WTC11 (cell line): ENCODE measurements around the gene UPK3A. TPM values are rescaled to one million over a fixed set of nuclear protein-coding genes. Genes with fewer than 3 reads are reported as not detected.

Experiments used
- ATAC-seq: fragments of 200-7000 bp; cut with Tn5 transposase; 2 replicates; pipeline ENCODE4 v1.10.0; 2021; ENCODE audit warnings: mild to moderate bottlenecking, moderate library complexity
- CTCF ChIA-PET: fragments of 300-600 bp; sonication (Branson Sonifier 250); formaldehyde crosslinking; loops from one replicate; lab custom pipeline; 2021; ENCODE audit warnings: antibody characterized with exemption; lab: Charles Lee
- POLR2A ChIA-PET: fragments of 350-600 bp; sonication (Branson Sonifier 250); formaldehyde crosslinking; loops from one replicate; lab custom pipeline; 2021; ENCODE audit warnings: antibody characterized with exemption; lab: Charles Lee
- DNase-seq: peaks from one replicate; pipeline ENCODE4 v3.0.0; 2021; ENCODE audit warnings: low spot score
- H3K27ac Mint-ChIP-seq: 2 replicates; pipeline ENCODE4 v1.8.0; 2021; ENCODE audit warnings: mixed read lengths
- H3K27me3 Mint-ChIP-seq: 2 replicates; pipeline ENCODE4 v1.8.0; 2021; ENCODE audit warnings: low read depth, mild to moderate bottlenecking, moderate library complexity, mixed read lengths
- H3K36me3 Mint-ChIP-seq: 2 replicates; pipeline ENCODE4 v1.8.0; 2021; ENCODE audit warnings: mixed read lengths
- H3K4me1 Mint-ChIP-seq: 2 replicates; pipeline ENCODE4 v1.8.0; 2022; ENCODE audit warnings: mixed read lengths
- H3K4me3 Mint-ChIP-seq: 2 replicates; pipeline ENCODE4 v1.8.0; 2021; ENCODE audit warnings: mild to moderate bottlenecking, moderate library complexity, mixed read lengths
- H3K9me3 Mint-ChIP-seq: 2 replicates; pipeline ENCODE4 v1.8.0; 2021; ENCODE audit warnings: mixed read lengths
- CREB1 ChIP-seq: sonication (generic); formaldehyde crosslinking; IDR thresholded peaks from 2 replicates; pipeline ENCODE4 v1.8.0; 2023; ENCODE audit warnings: mild to moderate bottlenecking, missing genetic modification reagents
- ESRRA ChIP-seq: sonication (generic); formaldehyde crosslinking; IDR thresholded peaks from 2 replicates; pipeline ENCODE4 v1.8.1; 2022; ENCODE audit warnings: mild to moderate bottlenecking, missing genetic modification reagents, borderline replicate concordance
- FOXJ3 ChIP-seq: sonication (generic); formaldehyde crosslinking; IDR thresholded peaks from 2 replicates; pipeline ENCODE4 v1.9.0; 2021; ENCODE audit warnings: missing genetic modification reagents, mild to moderate bottlenecking, borderline replicate concordance
- MXD4 ChIP-seq: fragments of 250-450 bp; sonication (Bioruptor Pico); IDR thresholded peaks from 2 replicates; pipeline ENCODE4 v1.8.0; 2021; ENCODE audit warnings: mild to moderate bottlenecking, moderate library complexity, borderline replicate concordance
- NFE2L1 ChIP-seq: sonication (generic); formaldehyde crosslinking; IDR thresholded peaks from 2 replicates; pipeline ENCODE4 v1.8.1; 2023; ENCODE audit warnings: missing genetic modification reagents
- NFYB ChIP-seq: sonication (generic); formaldehyde crosslinking; conservative IDR thresholded peaks from 2 replicates; pipeline ENCODE4 v1.8.0; 2022; ENCODE audit warnings: low read depth, missing genetic modification reagents
- NR3C1 ChIP-seq: sonication (generic); formaldehyde crosslinking; conservative IDR thresholded peaks from 2 replicates; pipeline ENCODE4 v1.8.1; 2023; ENCODE audit warnings: low read depth, mild to moderate bottlenecking, missing genetic modification reagents
- RELA ChIP-seq: sonication (generic); formaldehyde crosslinking; IDR thresholded peaks from 2 replicates; pipeline ENCODE4 v1.8.1; 2022; ENCODE audit warnings: missing genetic modification reagents, mild to moderate bottlenecking, borderline replicate concordance
- SOX15 ChIP-seq: fragments of 250-450 bp; sonication (Bioruptor Pico); IDR thresholded peaks from 2 replicates; pipeline ENCODE4 v1.9.0; 2021; ENCODE audit warnings: mild to moderate bottlenecking
- TEAD4 ChIP-seq: sonication (generic); formaldehyde crosslinking; IDR thresholded peaks from 2 replicates; pipeline ENCODE4 v1.8.0; 2022; ENCODE audit warnings: mild to moderate bottlenecking, missing genetic modification reagents
- ZNF219 ChIP-seq: sonication (generic); formaldehyde crosslinking; IDR thresholded peaks from 2 replicates; pipeline ENCODE4 v1.8.0; 2023; ENCODE audit warnings: missing genetic modification reagents, mild to moderate bottlenecking, borderline replicate concordance
- ZNF232 ChIP-seq: sonication (generic); formaldehyde crosslinking; IDR thresholded peaks from 2 replicates; pipeline ENCODE4 v1.8.0; 2022; ENCODE audit warnings: mild to moderate bottlenecking, missing genetic modification reagents
- ZNF423 ChIP-seq: fragments of 250-450 bp; sonication (Bioruptor Pico); IDR thresholded peaks from 2 replicates; pipeline ENCODE4 v2.1.2; 2022; ENCODE audit warnings: mild to moderate bottlenecking, moderate library complexity
- total RNA-seq: library from RNA; stranded (reverse); gene quantifications from 3 replicates; pipeline ENCODE4 v1.2.3, GENCODE V29; 2021
- TF ChIP-seq, protein P1 (sequence below): sonication (generic); formaldehyde crosslinking; conservative IDR thresholded peaks from 2 replicates; pipeline ENCODE4 v1.8.1; 2022; ENCODE audit warnings: mild to moderate bottlenecking, missing genetic modification reagents
- TF ChIP-seq, protein P2 (sequence below): fragments of 250-450 bp; sonication (Bioruptor Pico); IDR thresholded peaks from 2 replicates; pipeline ENCODE4 v1.9.0; 2021; ENCODE audit warnings: moderate library complexity, mild to moderate bottlenecking, inconsistent platforms, borderline replicate concordance
- TF ChIP-seq, protein P3 (sequence below): sonication (generic); formaldehyde crosslinking; IDR thresholded peaks from 2 replicates; pipeline ENCODE4 v1.8.0; 2022; ENCODE audit warnings: missing genetic modification reagents
- TF ChIP-seq, protein P4 (sequence below): fragments of 250-450 bp; sonication (Bioruptor Pico); IDR thresholded peaks from 2 replicates; pipeline ENCODE4 v1.8.0; 2021; ENCODE audit warnings: mild to moderate bottlenecking
- TF ChIP-seq, protein P5 (sequence below): sonication (generic); formaldehyde crosslinking; IDR thresholded peaks from 2 replicates; pipeline ENCODE4 v1.8.0; 2022; ENCODE audit warnings: mild to moderate bottlenecking, missing genetic modification reagents
- TF ChIP-seq, protein P6 (sequence below): sonication (generic); formaldehyde crosslinking; IDR thresholded peaks from 2 replicates; pipeline ENCODE4 v1.8.0; 2022; ENCODE audit warnings: mild to moderate bottlenecking, missing genetic modification reagents

UPK3A gene
- total RNA-seq, 1 experiment from 2014 or later: 0.37 TPM

DNA sequence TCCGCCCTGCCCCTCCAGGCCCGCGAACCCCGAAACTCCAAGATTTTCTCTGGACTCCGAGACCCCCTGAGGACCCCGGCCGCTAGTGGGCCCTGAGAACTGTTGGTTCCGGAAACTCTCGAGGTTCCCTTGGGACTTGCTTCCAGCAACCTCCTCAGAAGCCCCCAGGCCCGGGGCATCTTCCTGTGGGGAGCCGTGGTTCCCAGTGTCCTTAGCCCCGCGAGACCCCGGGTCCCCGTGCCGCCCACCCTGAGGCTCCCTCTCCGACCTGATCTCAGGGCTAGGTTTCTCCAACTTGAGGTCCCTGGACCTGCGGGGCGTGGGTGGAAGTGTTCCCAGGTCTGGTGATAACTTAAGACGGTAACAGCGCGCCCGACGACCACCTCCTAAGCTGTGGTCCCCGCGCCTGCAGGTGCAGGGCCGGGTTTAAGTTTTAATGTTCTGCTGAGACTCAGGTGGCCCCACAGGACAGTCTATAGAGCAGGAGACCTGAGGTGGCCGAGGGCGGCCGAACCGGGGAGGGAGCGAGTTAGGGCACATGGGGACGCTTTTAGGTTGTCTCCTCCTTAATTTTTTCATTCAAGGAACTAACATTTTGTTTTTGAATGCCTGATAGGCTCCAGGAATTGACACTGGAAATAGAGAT lies 25.7 kb downstream of the UPK3A start:
- H3K27ac Mint-ChIP-seq: peak overlapping the region; percentile 27; the same call in 1 of the 2 replicates
- H3K36me3 Mint-ChIP-seq: no peaks in the 10 kb centered on the region; the same call in 1 of the 2 replicates
- H3K9me3 Mint-ChIP-seq: no peaks in the 10 kb centered on the region
- DNase-seq (no peak), ATAC-seq (no peak)
- TF ChIP-seq, protein P1, sequence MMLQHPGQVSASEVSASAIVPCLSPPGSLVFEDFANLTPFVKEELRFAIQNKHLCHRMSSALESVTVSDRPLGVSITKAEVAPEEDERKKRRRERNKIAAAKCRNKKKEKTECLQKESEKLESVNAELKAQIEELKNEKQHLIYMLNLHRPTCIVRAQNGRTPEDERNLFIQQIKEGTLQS: no peak
- TF ChIP-seq RELA (CRISPR knock-in tag) (no peak), NFYB (CRISPR knock-in tag) (no peak), SOX15 (CRISPR knock-in tag) (no peak), ZNF423 (CRISPR knock-in tag) (no peak), ZNF219 (CRISPR knock-in tag) (no peak)
- ChIA-PET POLR2A (interaction anchor here (0.6 to 0.8 kb wide), 3 partner anchors 11 to 114 kb away, joined by 3 read pairs; no protein-coding TSS in a partner anchor), CTCF (interaction anchor here (1.5 kb wide), 1 partner anchor 152 kb away, joined by 3 read pairs; no protein-coding TSS in a partner anchor)
- H3K4me3 Mint-ChIP-seq: peak overlapping the region; percentile 86
- H3K4me1 Mint-ChIP-seq: peaks cover 34% of the 10 kb centered on the region
- peaks cover 6% of the 10 kb centered on the region for H3K27me3 Mint-ChIP-seq

DNA sequence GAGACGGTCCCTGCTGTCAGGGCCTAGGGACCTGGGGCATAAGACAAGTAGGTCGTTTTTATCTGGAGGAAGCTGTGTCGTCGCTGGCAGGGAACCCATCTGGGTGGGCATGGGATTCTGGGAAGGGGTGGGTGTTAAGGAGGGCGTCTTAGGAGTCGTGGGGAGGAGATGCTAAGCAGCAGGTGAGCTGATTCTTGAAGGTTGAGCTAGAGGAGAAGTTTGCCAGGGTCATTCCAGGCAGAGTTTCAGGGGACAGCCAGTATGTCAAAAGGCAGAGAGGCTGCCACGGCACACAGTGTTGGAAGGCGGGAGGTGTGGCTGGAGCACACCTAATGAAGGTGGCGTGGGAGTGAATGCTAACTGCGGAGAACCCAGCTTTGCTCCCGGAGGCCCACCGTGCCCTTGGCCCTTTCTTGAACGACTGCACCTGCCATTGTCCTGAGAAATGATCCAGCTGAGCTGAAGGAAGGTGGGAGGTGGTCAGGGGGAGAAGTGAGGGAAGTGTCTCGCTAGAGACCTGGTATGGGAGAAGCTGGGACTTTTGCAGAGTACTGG lies 26.3 kb downstream of the UPK3A start:
- Mint-ChIP-seq H3K4me3 (peak overlapping the region; percentile 86), H3K27ac (peak overlapping the region; percentile 41; the same call in 1 of the 2 replicates), H3K4me1 (peaks cover 34% of the 10 kb centered on the region)
- no peak for ATAC-seq
- CTCF ChIA-PET: interaction anchor here (1.5 kb wide), 1 partner anchor 151 kb away, joined by 3 read pairs; no protein-coding TSS in a partner anchor
- TF ChIP-seq NFE2L1 (CRISPR knock-in tag) (no peak), ESRRA (CRISPR knock-in tag) (no peak), ZNF232 (no peak), MXD4 (CRISPR knock-in tag) (no peak), FOXJ3 (CRISPR knock-in tag) (no peak), TEAD4 (CRISPR knock-in tag) (no peak), NR3C1 (no peak), CREB1 (CRISPR knock-in tag) (no peak)
- TF ChIP-seq, protein P2, sequence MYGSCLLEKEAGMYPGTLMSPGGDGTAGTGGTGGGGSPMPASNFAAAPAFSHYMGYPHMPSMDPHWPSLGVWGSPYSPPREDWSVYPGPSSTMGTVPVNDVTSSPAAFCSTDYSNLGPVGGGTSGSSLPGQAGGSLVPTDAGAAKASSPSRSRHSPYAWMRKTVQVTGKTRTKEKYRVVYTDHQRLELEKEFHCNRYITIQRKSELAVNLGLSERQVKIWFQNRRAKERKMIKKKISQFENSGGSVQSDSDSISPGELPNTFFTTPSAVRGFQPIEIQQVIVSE (CRISPR knock-in tag): no peak
- TF ChIP-seq, protein P3, sequence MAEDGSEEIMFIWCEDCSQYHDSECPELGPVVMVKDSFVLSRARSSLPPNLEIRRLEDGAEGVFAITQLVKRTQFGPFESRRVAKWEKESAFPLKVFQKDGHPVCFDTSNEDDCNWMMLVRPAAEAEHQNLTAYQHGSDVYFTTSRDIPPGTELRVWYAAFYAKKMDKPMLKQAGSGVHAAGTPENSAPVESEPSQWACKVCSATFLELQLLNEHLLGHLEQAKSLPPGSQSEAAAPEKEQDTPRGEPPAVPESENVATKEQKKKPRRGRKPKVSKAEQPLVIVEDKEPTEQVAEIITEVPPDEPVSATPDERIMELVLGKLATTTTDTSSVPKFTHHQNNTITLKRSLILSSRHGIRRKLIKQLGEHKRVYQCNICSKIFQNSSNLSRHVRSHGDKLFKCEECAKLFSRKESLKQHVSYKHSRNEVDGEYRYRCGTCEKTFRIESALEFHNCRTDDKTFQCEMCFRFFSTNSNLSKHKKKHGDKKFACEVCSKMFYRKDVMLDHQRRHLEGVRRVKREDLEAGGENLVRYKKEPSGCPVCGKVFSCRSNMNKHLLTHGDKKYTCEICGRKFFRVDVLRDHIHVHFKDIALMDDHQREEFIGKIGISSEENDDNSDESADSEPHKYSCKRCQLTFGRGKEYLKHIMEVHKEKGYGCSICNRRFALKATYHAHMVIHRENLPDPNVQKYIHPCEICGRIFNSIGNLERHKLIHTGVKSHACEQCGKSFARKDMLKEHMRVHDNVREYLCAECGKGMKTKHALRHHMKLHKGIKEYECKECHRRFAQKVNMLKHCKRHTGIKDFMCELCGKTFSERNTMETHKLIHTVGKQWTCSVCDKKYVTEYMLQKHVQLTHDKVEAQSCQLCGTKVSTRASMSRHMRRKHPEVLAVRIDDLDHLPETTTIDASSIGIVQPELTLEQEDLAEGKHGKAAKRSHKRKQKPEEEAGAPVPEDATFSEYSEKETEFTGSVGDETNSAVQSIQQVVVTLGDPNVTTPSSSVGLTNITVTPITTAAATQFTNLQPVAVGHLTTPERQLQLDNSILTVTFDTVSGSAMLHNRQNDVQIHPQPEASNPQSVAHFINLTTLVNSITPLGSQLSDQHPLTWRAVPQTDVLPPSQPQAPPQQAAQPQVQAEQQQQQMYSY (CRISPR knock-in tag): no peak
- TF ChIP-seq, protein P4, sequence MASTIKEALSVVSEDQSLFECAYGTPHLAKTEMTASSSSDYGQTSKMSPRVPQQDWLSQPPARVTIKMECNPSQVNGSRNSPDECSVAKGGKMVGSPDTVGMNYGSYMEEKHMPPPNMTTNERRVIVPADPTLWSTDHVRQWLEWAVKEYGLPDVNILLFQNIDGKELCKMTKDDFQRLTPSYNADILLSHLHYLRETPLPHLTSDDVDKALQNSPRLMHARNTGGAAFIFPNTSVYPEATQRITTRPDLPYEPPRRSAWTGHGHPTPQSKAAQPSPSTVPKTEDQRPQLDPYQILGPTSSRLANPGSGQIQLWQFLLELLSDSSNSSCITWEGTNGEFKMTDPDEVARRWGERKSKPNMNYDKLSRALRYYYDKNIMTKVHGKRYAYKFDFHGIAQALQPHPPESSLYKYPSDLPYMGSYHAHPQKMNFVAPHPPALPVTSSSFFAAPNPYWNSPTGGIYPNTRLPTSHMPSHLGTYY (CRISPR knock-in tag): no peak
- TF ChIP-seq, protein P5, sequence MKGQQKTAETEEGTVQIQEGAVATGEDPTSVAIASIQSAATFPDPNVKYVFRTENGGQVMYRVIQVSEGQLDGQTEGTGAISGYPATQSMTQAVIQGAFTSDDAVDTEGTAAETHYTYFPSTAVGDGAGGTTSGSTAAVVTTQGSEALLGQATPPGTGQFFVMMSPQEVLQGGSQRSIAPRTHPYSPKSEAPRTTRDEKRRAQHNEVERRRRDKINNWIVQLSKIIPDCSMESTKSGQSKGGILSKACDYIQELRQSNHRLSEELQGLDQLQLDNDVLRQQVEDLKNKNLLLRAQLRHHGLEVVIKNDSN (CRISPR knock-in tag): no peak
- TF ChIP-seq, protein P6, sequence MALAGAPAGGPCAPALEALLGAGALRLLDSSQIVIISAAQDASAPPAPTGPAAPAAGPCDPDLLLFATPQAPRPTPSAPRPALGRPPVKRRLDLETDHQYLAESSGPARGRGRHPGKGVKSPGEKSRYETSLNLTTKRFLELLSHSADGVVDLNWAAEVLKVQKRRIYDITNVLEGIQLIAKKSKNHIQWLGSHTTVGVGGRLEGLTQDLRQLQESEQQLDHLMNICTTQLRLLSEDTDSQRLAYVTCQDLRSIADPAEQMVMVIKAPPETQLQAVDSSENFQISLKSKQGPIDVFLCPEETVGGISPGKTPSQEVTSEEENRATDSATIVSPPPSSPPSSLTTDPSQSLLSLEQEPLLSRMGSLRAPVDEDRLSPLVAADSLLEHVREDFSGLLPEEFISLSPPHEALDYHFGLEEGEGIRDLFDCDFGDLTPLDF: no peak
- TF ChIP-seq, all 79 proteins: peak for 0
- no peaks in the 10 kb centered on the region for H3K9me3 Mint-ChIP-seq
- POLR2A ChIA-PET: interaction anchor here (0.8 kb wide), 1 partner anchor 11 kb away, joined by 3 read pairs; no protein-coding TSS in a partner anchor
- H3K27me3 Mint-ChIP-seq: peaks cover 6% of the 10 kb centered on the region
- H3K36me3 Mint-ChIP-seq: no peaks in the 10 kb centered on the region; the same call in 1 of the 2 replicates
- no peak for DNase-seq
